Measurements from ENCODE around the gene DNAJC21. TPM values are rescaled to one million over a fixed set of nuclear protein-coding genes. Genes with fewer than 3 reads are reported as not detected.
A peak's percentile ranks its signal among the peaks of the same experiment; 100 is the strongest.

Gene DNAJC21
- total RNA-seq, 1 donor from 2014 or later: 66.4 TPM

DNA sequence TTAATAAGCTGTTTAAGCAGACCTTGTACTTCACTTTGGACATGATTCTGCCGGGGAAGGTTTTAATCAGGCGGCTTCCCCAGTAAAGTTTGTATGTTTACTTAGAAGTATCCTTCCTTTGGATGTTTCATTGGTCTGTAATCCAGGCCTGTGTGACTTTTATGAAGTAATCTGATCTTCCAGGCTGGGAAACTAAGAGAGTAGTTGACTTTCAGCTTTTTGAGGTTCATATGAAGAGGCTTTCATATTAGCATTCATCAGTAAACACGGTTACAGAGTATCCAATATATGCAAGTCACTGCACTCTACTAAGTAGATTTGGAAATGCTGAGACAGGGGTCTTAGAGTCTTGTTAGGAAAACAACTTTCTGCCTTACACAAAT is 1.1 kb downstream of the DNAJC21 start:
- H3K27me3 ChIP-seq (ENCODE audit: insufficient read depth, low read length): no peaks in the 10 kb centered on the region
- Mint-ChIP-seq H3K4me3 (ENCODE audit: unreplicated experiment) (peak overlapping the region; percentile 88), H3K4me1 (ENCODE audit: low read depth, unreplicated experiment) (peaks cover 13% of the 10 kb centered on the region), H3K27ac (ENCODE audit: unreplicated experiment) (peak overlapping the region; percentile 49), H3K27me3 (ENCODE audit: low read depth, unreplicated experiment) (no peaks in the 10 kb centered on the region), H3K36me3 (ENCODE audit: low read depth, unreplicated experiment) (no peaks in the 10 kb centered on the region), H3K9me3 (ENCODE audit: unreplicated experiment) (no peaks in the 10 kb centered on the region)
- H3K27ac ChIP-seq (ENCODE audit: low read depth, low read length): peak overlapping the region; percentile 79
- TF ChIP-seq, protein P1, sequence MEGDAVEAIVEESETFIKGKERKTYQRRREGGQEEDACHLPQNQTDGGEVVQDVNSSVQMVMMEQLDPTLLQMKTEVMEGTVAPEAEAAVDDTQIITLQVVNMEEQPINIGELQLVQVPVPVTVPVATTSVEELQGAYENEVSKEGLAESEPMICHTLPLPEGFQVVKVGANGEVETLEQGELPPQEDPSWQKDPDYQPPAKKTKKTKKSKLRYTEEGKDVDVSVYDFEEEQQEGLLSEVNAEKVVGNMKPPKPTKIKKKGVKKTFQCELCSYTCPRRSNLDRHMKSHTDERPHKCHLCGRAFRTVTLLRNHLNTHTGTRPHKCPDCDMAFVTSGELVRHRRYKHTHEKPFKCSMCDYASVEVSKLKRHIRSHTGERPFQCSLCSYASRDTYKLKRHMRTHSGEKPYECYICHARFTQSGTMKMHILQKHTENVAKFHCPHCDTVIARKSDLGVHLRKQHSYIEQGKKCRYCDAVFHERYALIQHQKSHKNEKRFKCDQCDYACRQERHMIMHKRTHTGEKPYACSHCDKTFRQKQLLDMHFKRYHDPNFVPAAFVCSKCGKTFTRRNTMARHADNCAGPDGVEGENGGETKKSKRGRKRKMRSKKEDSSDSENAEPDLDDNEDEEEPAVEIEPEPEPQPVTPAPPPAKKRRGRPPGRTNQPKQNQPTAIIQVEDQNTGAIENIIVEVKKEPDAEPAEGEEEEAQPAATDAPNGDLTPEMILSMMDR (IDR thresholded peaks at IDR 0.05; ENCODE audit: insufficient read depth, low read depth, low read length): no peak
- TF ChIP-seq EZH2 (IDR thresholded peaks at IDR 0.05; ENCODE audit: insufficient read depth, low read length): no peak
- DNase-seq (ENCODE audit: low read depth) (peak; percentile 45), FAIRE-seq (no peak)
- peak overlapping the region; percentile 88 for H3K4me2 ChIP-seq (ENCODE audit: low read length)
- H3K79me2 ChIP-seq (ENCODE audit: insufficient read depth, low read length): peaks cover 56% of the 10 kb centered on the region
- peak overlapping the region; percentile 90 for H3K4me3 ChIP-seq (ENCODE audit: insufficient read depth, low read depth, low read length)
- H3K9ac ChIP-seq (ENCODE audit: low read length): peak overlapping the region; percentile 91
- peak overlapping the region; percentile 77 for H2AFZ ChIP-seq (ENCODE audit: low read depth, low read length)
- H4K20me1 ChIP-seq (ENCODE audit: insufficient read depth, low read length): peaks cover 37% of the 10 kb centered on the region
- H3K9me3 ChIP-seq (ENCODE audit: insufficient read depth, low read depth, low read length): no peaks in the 10 kb centered on the region
- peaks cover 17% of the 10 kb centered on the region for H3K36me3 ChIP-seq (ENCODE audit: insufficient read depth, low read length)
- peaks cover 5% of the 10 kb centered on the region for H3K4me1 ChIP-seq (ENCODE audit: insufficient read depth, low read length)

DNA sequence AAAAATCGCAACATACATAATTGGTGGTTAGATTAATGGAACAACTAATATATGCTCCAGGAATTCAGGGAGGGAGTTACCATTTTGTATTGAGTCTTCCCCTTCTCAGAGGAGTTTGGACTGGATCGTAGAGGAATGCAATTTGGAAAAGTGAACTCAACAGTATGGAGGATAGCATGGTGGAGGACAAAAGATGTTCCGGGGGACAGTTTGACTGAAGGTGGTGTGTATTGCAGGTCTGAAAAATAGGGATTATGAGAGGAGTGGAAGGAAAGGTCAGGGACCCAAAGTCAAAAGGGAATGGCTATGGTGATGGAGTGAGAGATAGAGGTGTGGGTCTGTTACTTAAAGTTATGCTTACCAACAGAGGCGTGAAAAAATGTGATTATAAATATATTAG is 1.5 kb downstream of the DNAJC21 start:
- no peak for DNase-seq (ENCODE audit: low read depth)
- Mint-ChIP-seq H3K4me3 (ENCODE audit: unreplicated experiment) (peak overlapping the region; percentile 88), H3K27me3 (ENCODE audit: low read depth, unreplicated experiment) (no peaks in the 10 kb centered on the region), H3K27ac (ENCODE audit: unreplicated experiment) (peak overlapping the region; percentile 49), H3K36me3 (ENCODE audit: low read depth, unreplicated experiment) (no peaks in the 10 kb centered on the region), H3K4me1 (ENCODE audit: low read depth, unreplicated experiment) (peaks cover 13% of the 10 kb centered on the region), H3K9me3 (ENCODE audit: unreplicated experiment) (no peaks in the 10 kb centered on the region)
- H3K4me3 ChIP-seq (ENCODE audit: insufficient read depth, low read depth, low read length): peak overlapping the region; percentile 90
- no peaks in the 10 kb centered on the region for H3K9me3 ChIP-seq (ENCODE audit: insufficient read depth, low read depth, low read length)
- peaks cover 16% of the 10 kb centered on the region for H3K36me3 ChIP-seq (ENCODE audit: insufficient read depth, low read length)
- H3K4me2 ChIP-seq (ENCODE audit: low read length): peak overlapping the region; percentile 88
- peak overlapping the region; percentile 91 for H3K9ac ChIP-seq (ENCODE audit: low read length)
- H3K79me2 ChIP-seq (ENCODE audit: insufficient read depth, low read length): peaks cover 53% of the 10 kb centered on the region
- no peak overlapping the region for H2AFZ ChIP-seq (ENCODE audit: low read depth, low read length)
- H3K27me3 ChIP-seq (ENCODE audit: insufficient read depth, low read length): no peaks in the 10 kb centered on the region
- peaks cover 37% of the 10 kb centered on the region for H4K20me1 ChIP-seq (ENCODE audit: insufficient read depth, low read length)
- H3K27ac ChIP-seq (ENCODE audit: low read depth, low read length): peak overlapping the region; percentile 79
- FAIRE-seq: no peak
- TF ChIP-seq EZH2 (IDR thresholded peaks at IDR 0.05; ENCODE audit: insufficient read depth, low read length): no peak
- TF ChIP-seq, protein P1 (IDR thresholded peaks at IDR 0.05; ENCODE audit: insufficient read depth, low read depth, low read length): no peak
- H3K4me1 ChIP-seq (ENCODE audit: insufficient read depth, low read length): peaks cover 5% of the 10 kb centered on the region

DNA sequence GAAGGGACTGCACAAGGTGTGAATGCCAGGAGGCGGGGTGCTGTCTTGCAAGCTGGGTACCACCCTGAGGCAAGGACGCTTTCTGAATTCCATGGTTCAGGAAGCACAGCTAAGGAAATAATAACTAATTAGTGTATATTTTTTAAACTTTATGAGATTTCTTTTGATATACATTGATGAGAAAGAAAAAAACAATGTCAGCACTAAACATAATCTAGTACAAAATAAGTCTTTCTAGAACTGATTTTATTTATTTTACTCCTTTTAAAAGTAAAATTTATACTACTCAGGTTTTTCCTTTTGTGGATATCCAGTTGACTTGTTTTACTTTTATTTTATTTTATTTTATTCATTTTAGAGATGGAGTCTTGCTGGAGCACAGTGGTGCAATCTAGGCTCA is 3.6 kb downstream of the DNAJC21 start:
- Mint-ChIP-seq H3K4me1 (ENCODE audit: low read depth, unreplicated experiment) (peaks cover 13% of the 10 kb centered on the region), H3K27me3 (ENCODE audit: low read depth, unreplicated experiment) (no peaks in the 10 kb centered on the region), H3K4me3 (ENCODE audit: unreplicated experiment) (no peak overlapping the region), H3K27ac (ENCODE audit: unreplicated experiment) (no peak overlapping the region), H3K9me3 (ENCODE audit: unreplicated experiment) (no peaks in the 10 kb centered on the region), H3K36me3 (ENCODE audit: low read depth, unreplicated experiment) (no peaks in the 10 kb centered on the region)
- Histone ChIP-seq H3K4me2 (ENCODE audit: low read length) (no peak overlapping the region), H3K36me3 (ENCODE audit: insufficient read depth, low read length) (peaks cover 22% of the 10 kb centered on the region), H3K9ac (ENCODE audit: low read length) (no peak overlapping the region), H3K9me3 (ENCODE audit: insufficient read depth, low read depth, low read length) (no peaks in the 10 kb centered on the region), H4K20me1 (ENCODE audit: insufficient read depth, low read length) (peaks cover 37% of the 10 kb centered on the region), H3K79me2 (ENCODE audit: insufficient read depth, low read length) (peaks cover 47% of the 10 kb centered on the region), H3K4me1 (ENCODE audit: insufficient read depth, low read length) (peaks cover 5% of the 10 kb centered on the region), H2AFZ (ENCODE audit: low read depth, low read length) (no peak overlapping the region), H3K27me3 (ENCODE audit: insufficient read depth, low read length) (no peaks in the 10 kb centered on the region), H3K4me3 (ENCODE audit: insufficient read depth, low read depth, low read length) (no peak overlapping the region), H3K27ac (ENCODE audit: low read depth, low read length) (no peak overlapping the region)
- DNase-seq (ENCODE audit: low read depth): no peak
- TF ChIP-seq, protein P1 (IDR thresholded peaks at IDR 0.05; ENCODE audit: insufficient read depth, low read depth, low read length): no peak
- TF ChIP-seq EZH2 (IDR thresholded peaks at IDR 0.05; ENCODE audit: insufficient read depth, low read length): no peak
- no peak for FAIRE-seq
